Right atrium auricular region (tissue), 2 donors: ENCODE data around the gene ACYP2. TPM values are rescaled to one million over a fixed set of nuclear protein-coding genes. Genes with fewer than 3 reads are reported as not detected.
"Not testable (repeated sequence)": the region's sequence is repeated elsewhere in the genome, so short reads cannot be mapped to it uniquely, and the experiment has no call there.

Experiments
- DNase-seq: peaks from one replicate; pipeline ENCODE4 v3.0.0-alpha.2; 2019; ENCODE audit warnings: low spot score
- H3K27ac ChIP-seq, 2 donors: fragments of 200-600 bp; sonication (generic); 1 replicate in 1 of 2; 2 replicates in 1 of 2; pipeline ENCODE4 v1.5.1; 2016 to 2019
- H3K27me3 ChIP-seq, 2 donors: fragments of 200-600 bp; sonication (generic); one replicate each; pipeline versions ENCODE4 v1.5.1 to v1.6.0; 2017 to 2019
- H3K36me3 ChIP-seq: fragments of 200-600 bp; sonication (generic); one replicate; pipeline ENCODE4 v1.5.1; 2016
- H3K4me1 ChIP-seq, 2 donors: fragments of 200-600 bp; sonication (generic); one replicate each; pipeline versions ENCODE4 v1.5.1 to v1.6.0; 2017 to 2019
- H3K4me3 ChIP-seq, 2 donors: fragments of 200-600 bp; sonication (generic); 1 replicate in 1 of 2; 2 replicates in 1 of 2; pipeline ENCODE4 v1.5.1; 2017 to 2019; ENCODE audit warnings: mild to moderate bottlenecking in 1 of 2, moderate library complexity in 1 of 2
- H3K9me3 ChIP-seq, 2 donors: fragments of 200-600 bp; sonication (generic); one replicate each; pipeline ENCODE4 v1.5.1; 2019
- total RNA-seq, 2 donors: library from RNA; depleted of rRNA; stranded (reverse); fragments of >200 nt; gene quantifications; one replicate each; pipeline ENCODE4 v1.1.0, GENCODE V29; 2016
- TF ChIP-seq, protein P1 (sequence below), 2 donors: fragments of 200-600 bp; sonication (generic); IDR thresholded peaks; one replicate each; pipeline ENCODE4 v1.5.1; 2019; ENCODE audit warnings: antibody characterized with exemption in 2 of 2

The ACYP2 gene
- total RNA-seq, 2 donors from 2014 or later = 32.7 to 48.1 TPM

DNA sequence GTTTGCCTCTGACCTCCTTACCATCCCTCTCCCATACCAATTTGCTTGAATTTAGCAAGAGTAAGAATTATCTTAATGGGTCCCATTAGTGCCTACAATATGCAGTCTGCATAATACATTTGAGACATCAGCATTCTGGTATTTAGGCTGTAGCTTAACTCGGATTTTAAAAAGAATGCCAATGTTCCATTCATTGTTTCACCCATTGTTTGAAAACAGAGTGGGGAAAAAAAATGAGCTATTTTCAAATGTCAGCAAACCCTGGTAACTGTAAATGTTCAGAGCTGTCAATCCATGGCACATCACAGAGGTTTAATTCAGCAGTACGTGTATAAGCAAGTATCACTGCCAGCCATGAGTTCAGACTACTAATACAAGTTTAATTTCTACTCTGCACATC lies 202.6 kb downstream of the ACYP2 start:
- Histone ChIP-seq H3K27ac (no peak overlapping the region), H3K36me3 (no peaks in the 10 kb centered on the region)

DNA sequence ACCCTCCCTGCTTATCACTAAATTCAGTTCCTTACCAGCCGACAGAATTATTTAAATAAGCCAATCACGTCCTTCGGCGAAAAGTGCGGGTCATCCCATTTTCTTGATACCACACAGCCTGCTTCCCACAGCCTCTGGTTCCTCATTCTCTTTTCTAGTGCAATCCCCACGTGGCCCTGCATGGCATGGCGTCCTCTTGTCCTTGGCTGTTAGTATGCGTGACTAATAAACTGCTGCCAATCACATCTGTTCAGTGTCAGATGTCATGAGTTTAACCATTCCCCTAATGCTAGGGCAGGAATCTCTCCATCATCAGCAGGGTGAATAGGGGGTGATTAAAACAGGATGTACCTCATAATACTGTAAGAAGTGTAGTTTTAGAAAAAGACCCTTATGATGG lies 203.4 kb downstream of the ACYP2 start:
- TF ChIP-seq, protein P1, sequence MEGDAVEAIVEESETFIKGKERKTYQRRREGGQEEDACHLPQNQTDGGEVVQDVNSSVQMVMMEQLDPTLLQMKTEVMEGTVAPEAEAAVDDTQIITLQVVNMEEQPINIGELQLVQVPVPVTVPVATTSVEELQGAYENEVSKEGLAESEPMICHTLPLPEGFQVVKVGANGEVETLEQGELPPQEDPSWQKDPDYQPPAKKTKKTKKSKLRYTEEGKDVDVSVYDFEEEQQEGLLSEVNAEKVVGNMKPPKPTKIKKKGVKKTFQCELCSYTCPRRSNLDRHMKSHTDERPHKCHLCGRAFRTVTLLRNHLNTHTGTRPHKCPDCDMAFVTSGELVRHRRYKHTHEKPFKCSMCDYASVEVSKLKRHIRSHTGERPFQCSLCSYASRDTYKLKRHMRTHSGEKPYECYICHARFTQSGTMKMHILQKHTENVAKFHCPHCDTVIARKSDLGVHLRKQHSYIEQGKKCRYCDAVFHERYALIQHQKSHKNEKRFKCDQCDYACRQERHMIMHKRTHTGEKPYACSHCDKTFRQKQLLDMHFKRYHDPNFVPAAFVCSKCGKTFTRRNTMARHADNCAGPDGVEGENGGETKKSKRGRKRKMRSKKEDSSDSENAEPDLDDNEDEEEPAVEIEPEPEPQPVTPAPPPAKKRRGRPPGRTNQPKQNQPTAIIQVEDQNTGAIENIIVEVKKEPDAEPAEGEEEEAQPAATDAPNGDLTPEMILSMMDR (IDR thresholded peaks at IDR 0.05) = no peak
- Histone ChIP-seq H3K27ac (no peak overlapping the region), H3K4me1 (no peaks in the 10 kb centered on the region), H3K27me3 (no peaks in the 10 kb centered on the region), H3K9me3 (no peaks in the 10 kb centered on the region), H3K4me3 (no peak overlapping the region), H3K36me3 (no peaks in the 10 kb centered on the region)
- no peak for DNase-seq

More for the DNA sequence above, 202.6 kb downstream of the ACYP2 start:
- H3K27me3 ChIP-seq = no peaks in the 10 kb centered on the region
- H3K4me1 ChIP-seq = no peaks in the 10 kb centered on the region
- TF ChIP-seq, protein P1 (IDR thresholded peaks at IDR 0.05) = no peak
- H3K9me3 ChIP-seq = no peaks in the 10 kb centered on the region
- no peak for DNase-seq
- no peak overlapping the region for H3K4me3 ChIP-seq

DNA sequence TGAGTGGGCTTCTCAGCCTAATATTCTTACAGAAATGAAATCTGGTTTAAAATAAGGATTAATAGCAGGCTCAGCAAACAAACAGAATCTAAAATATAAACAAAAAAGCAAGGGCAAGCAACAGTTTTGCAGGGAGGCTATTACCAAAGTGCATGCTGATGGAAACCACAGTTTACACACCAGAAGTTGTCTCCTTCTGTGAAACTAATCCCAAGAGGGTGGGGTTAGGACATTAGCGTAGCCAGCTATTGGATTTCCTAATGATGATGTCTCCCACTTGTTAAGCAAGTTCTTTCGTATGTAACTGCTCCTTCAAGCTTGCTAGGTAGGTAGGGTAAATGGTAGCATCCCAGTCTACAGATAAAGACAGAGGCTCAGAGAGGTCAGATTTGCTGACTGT lies 205.6 kb downstream of the ACYP2 start:
- no peak for DNase-seq
- Histone ChIP-seq H3K9me3 (peaks cover 0 to 7% of the 10 kb centered on the region in 2 donors), H3K4me1 (no peaks in the 10 kb centered on the region), H3K27me3 (no peaks in the 10 kb centered on the region), H3K36me3 (no peaks in the 10 kb centered on the region), H3K27ac (no peak overlapping the region), H3K4me3 (no peak overlapping the region)
- TF ChIP-seq, protein P1 (IDR thresholded peaks at IDR 0.05) = no peak

DNA sequence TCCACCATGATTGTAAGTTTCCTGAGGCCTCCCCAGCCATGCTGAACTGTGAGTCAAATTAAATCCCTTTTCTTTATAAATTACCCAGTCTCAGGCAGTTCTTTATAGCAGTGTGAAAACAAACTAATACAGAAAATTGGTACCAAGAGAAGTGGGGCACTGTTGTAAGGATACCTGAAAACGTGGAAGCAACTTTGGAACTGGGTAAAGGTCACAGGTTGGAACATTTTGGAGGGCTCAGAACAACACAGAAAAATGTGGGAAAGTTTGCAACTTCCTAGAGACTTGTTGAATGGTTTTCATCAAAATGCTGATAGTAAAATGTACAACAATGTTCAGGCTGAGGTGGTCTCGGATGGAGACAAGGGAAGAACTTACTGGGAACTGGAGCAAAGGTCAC lies 209.1 kb downstream of the ACYP2 start:
- H3K27me3 ChIP-seq, DNase-seq, H3K4me3 ChIP-seq, H3K27ac ChIP-seq, H3K36me3 ChIP-seq, H3K9me3 ChIP-seq, H3K4me1 ChIP-seq: not testable (repeated sequence)

DNA sequence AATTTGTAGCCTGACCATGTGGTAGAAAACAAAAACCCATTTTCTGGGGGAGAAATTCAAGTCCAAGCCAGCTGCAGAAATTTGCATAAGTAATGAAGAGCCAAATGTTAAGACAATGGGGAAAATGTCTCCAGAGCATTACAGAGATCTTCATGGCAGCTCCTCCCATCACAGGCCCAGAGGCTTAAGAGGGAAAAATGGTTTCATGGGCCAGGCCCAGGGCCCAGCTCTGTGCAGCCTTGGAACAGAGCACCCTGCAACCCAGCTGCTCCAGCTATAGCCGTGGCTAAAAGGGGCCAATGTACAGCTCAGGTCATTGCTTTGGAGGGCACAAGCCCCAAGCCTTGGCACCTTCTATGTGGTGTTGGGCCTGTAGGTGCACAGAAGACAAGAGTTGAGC lies 209.7 kb downstream of the ACYP2 start:
- Histone ChIP-seq H3K27me3 (no peaks in the 10 kb centered on the region), H3K27ac (no peak overlapping the region), H3K4me1 (peaks cover 0 to 8% of the 10 kb centered on the region in 2 donors), H3K4me3 (no peak overlapping the region), H3K9me3 (peaks cover 0 to 7% of the 10 kb centered on the region in 2 donors), H3K36me3 (no peaks in the 10 kb centered on the region)
- TF ChIP-seq, protein P1 (IDR thresholded peaks at IDR 0.05) = no peak
- DNase-seq = no peak

DNA sequence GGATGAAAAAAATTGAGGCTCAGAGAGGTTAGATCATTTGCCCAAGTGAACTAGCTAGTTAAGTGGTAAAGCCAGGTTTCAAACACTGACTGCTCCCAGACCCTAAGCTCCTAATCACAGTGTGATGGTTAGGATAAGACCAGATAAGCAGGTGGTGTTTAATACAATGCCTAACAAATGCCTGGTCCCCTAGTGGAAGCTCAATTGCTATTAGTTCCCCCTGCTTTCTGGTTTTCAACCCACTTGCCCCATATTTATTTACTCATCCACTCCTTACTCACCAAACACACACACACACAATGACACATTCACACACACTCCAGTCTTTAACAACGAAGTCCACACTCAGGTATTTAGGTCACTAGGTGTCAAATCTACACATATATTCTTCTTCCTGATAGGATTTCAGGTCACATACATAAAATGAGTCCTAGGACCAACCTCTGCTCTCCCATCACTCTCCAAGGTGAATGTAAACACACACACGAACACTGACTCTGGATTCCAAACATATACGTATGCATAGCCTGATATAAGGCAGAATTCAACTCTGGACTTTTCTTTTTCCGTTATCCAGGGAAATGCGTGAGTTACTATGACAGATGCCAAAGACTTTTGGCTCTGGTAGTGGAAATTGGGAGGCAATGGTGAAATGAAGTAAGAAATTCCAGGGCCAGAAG lies 214.2 kb downstream of the ACYP2 start:
- peak overlapping the region; percentile 54 to 65 for H3K4me3 ChIP-seq
- no peaks in the 10 kb centered on the region for H3K36me3 ChIP-seq

More for the DNA sequence above, 214.2 kb downstream of the ACYP2 start:
- Histone ChIP-seq H3K9me3 (peaks cover 0 to 7% of the 10 kb centered on the region in 2 donors), H3K27ac (peak overlapping the region; percentile 91 to 94), H3K4me1 (peaks cover 0 to 17% of the 10 kb centered on the region in 2 donors), H3K27me3 (no peaks in the 10 kb centered on the region)
- DNase-seq = no peak
- TF ChIP-seq, protein P1 (IDR thresholded peaks at IDR 0.05) = no peak
